GM18505 (cell line): ENCODE measurements around the gene ZC3H14.
A peak's percentile ranks its signal among the peaks of the same experiment; 100 is the strongest.

Source experiments
- ATAC-seq: cut with Tn5 transposase; IDR thresholded peaks from one replicate; pipeline ENCODE4 v1.9.1; 2021; ENCODE audit not compliant: unreplicated experiment
- POLR2A ChIP-seq: IDR thresholded peaks from 4 replicates; pipeline ENCODE4 v1.6.1; 2011; ENCODE audit warnings: borderline replicate concordance; ENCODE audit not compliant: insufficient read depth, insufficient read length; ENCODE audit errors: extremely low read depth

Gene ZC3H14

GRCh38 chr14:88562532-88562830 lies 356 bp upstream of the ZC3H14 start:
- ATAC-seq = no peak
- no peak for TF ChIP-seq POLR2A

- no peak for ATAC-seq
- TF ChIP-seq POLR2A = no peak
Observed at GRCh38 chr14:88563845-88564244, 1.0 kb downstream of the ZC3H14 start.

- TF ChIP-seq POLR2A = no peak
- no peak for ATAC-seq
Observed at GRCh38 chr14:88565427-88565826, 2.6 kb downstream of the ZC3H14 start.

GRCh38 chr14:88568196-88568595 lies 5.4 kb downstream of the ZC3H14 start:
- no peak for TF ChIP-seq POLR2A
- no peak for ATAC-seq

- TF ChIP-seq POLR2A = no peak
- ATAC-seq = no peak
Observed at GRCh38 chr14:88572117-88572516, 9.3 kb downstream of the ZC3H14 start.

GRCh38 chr14:88576222-88576621 lies 13.4 kb downstream of the ZC3H14 start:
- no peak for TF ChIP-seq POLR2A
- ATAC-seq = no peak

GRCh38 chr14:88584451-88584850 lies 21.6 kb downstream of the ZC3H14 start:
- no peak for TF ChIP-seq POLR2A
- no peak for ATAC-seq

GRCh38 chr14:88588081-88588480 lies 25.2 kb downstream of the ZC3H14 start:
- ATAC-seq = no peak
- no peak for TF ChIP-seq POLR2A

GRCh38 chr14:88590173-88590572 lies 27.3 kb downstream of the ZC3H14 start:
- TF ChIP-seq POLR2A = no peak
- no peak for ATAC-seq

- no peak for TF ChIP-seq POLR2A
- no peak for ATAC-seq
Observed at GRCh38 chr14:88592031-88592430, 29.2 kb downstream of the ZC3H14 start.

- no peak for TF ChIP-seq POLR2A
Observed at GRCh38 chr14:88597038-88597437, 34.2 kb downstream of the ZC3H14 start.

GRCh38 chr14:88597601-88598000 lies 34.8 kb downstream of the ZC3H14 start:
- no peak for TF ChIP-seq POLR2A
- ATAC-seq = no peak

More at GRCh38 chr14:88597038-88597437, 34.2 kb downstream of the ZC3H14 start:
- ATAC-seq = no peak

GRCh38 chr14:88598097-88598675 lies 35.3 kb downstream of the ZC3H14 start:
- TF ChIP-seq POLR2A = no peak
- no peak for ATAC-seq

GRCh38 chr14:88599326-88599725 lies 36.5 kb downstream of the ZC3H14 start:
- TF ChIP-seq POLR2A = no peak
- peak; percentile 22 for ATAC-seq
